Fibroblast of lung (primary cell): ENCODE results near the gene MRC2.

Source experiments
- EZH2 ChIP-seq: IDR thresholded peaks from 2 replicates; pipeline ENCODE4 v1.5.1; 2012; ENCODE audit warnings: low read length, control low read depth, mild to moderate bottlenecking; ENCODE audit errors: missing control alignments
- TF ChIP-seq, protein P1 (sequence below), 2 donors: IDR thresholded peaks in 1 of 2; conservative IDR thresholded peaks in 1 of 2; 1 replicate in 1 of 2; 2 replicates in 1 of 2; pipeline ENCODE4 v1.5.1; 2011 to 2012; ENCODE audit warnings: low read length in 2 of 2, control low read depth in 1 of 2, inconsistent platforms in 1 of 2, low read depth in 1 of 2, mild to moderate bottlenecking in 1 of 2

DNA sequence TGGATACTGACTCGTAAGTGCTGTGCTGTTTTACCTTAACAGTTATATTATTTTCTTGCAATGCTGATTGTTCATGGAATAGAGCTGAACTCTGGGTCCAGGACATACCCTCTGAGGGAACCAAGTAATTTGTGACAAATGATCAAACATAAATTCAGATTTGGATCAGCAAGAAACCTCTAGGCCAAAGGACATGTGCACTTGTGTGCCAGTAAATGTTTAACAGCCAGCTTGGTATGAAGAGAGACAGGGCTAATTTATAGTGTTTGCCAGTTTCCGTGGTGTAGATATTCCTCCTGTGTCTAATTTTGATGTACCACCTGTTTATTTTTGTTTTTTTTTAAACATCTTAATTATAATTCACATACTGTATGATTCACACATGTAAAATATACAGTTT, 30.8 kb upstream of the MRC2 start:
- TF ChIP-seq, protein P1, sequence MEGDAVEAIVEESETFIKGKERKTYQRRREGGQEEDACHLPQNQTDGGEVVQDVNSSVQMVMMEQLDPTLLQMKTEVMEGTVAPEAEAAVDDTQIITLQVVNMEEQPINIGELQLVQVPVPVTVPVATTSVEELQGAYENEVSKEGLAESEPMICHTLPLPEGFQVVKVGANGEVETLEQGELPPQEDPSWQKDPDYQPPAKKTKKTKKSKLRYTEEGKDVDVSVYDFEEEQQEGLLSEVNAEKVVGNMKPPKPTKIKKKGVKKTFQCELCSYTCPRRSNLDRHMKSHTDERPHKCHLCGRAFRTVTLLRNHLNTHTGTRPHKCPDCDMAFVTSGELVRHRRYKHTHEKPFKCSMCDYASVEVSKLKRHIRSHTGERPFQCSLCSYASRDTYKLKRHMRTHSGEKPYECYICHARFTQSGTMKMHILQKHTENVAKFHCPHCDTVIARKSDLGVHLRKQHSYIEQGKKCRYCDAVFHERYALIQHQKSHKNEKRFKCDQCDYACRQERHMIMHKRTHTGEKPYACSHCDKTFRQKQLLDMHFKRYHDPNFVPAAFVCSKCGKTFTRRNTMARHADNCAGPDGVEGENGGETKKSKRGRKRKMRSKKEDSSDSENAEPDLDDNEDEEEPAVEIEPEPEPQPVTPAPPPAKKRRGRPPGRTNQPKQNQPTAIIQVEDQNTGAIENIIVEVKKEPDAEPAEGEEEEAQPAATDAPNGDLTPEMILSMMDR (conservative IDR thresholded peaks at IDR 0.05 in 1 of 2, IDR thresholded peaks at IDR 0.05 in 1 of 2; ENCODE audit: low read depth in 1 of 2, low read length in 2 of 2): no peak
- TF ChIP-seq EZH2: no peak
